NCI-H2107 treated with DMSO at 0.1 percent for 48 hours (cell line): Measurements from ENCODE around the gene ZSWIM3.

Experiments used
- DNase-seq: peaks from one replicate; lab custom pipeline; 2025; ENCODE audit not compliant: unreplicated experiment; lab: John Stamatoyannopoulos, UW

ZSWIM3 gene

GRCh38 chr20:45832619-45833018 is 24.8 kb upstream of the ZSWIM3 start:
- DNase-seq: no peak

DNA sequence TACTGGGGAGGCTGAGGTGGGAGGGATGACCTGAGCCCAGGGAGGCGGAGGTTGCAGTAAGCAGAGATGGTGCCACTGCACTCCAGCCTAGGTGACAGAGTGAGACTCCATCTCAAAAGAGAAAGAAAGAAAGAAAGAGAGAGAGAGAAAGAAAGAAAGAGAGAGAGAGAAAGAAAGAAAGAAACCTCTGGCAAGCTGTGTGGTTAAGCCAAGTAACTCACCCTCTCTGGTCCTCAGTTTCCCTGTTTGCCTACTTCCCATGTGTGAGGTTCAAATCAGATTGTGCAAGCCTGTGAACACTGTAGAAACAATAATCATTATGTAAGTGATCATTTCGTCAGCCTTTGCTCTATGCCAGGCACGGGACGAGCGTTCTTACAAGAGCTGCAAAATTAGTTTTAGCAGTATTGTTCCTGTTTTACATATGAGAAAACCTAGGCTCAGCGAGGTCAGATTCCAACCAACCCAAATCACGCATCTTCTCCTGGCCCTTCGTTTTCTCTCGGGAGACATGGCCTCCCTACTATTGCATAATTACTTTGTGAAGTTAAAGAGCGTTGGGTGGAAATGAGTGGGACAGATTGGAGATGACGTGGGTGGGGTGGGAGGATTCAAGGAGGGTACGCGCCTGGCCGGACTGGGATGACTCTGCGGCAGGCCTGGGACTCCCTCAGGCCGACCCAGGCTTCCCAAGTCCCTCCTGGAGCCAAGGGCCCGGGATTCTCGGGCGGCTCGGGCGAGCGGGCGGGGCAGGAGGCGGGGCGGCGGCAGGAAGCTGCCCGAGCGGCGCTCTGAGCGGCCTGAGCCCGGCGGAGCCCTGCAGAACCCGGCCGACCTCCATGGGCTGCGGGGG is 24.2 kb upstream of the ZSWIM3 start, which contains the start of gene SNX21:
Gene SNX21, plus strand, starts transcription at position 770 of the 853 bp plus-strand sequence. CDS start 121 bp downstream, outside the sequence.
- DNase-seq: no peak

DNA sequence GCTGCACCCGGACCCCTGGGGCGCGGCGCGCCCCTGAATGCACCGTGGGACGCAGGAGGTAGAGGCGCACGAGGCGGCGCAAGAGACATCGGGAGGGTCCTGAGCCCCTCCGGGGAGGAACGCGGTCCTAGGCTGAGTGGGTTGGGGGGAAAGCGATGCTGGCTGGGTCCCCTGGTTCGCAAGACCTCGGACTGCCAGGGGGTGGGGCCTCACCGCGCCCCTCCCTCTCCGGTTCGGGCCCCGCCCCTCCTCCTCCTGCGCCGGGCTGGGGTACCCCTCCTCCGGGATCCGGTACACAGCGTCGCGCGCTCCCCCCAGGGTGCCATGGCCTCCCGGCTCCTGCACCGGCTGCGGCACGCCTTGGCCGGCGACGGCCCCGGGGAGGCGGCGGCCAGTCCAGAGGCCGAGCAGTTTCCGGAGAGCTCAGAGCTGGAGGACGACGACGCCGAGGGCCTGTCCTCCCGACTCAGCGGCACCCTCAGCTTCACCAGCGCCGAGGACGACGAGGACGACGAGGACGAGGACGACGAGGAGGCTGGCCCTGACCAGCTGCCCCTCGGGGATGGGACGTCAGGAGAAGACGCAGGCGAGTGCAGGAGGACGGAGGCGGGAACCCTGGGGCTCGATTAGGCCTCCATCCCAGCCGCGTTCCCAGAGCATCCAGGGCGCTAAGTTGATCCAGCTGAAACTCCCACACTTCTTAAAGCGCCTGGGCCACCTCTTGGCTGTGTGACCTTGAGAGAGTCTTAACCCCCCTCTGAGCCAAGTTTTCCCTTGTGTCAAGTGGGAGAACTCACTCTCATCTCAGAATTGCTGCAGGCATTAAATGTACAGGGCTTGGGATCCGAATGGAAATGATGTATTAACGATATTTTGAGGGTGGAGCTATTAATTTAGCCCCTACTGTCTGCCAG is 23.3 kb upstream of the ZSWIM3 start:
- no peak for DNase-seq

DNA sequence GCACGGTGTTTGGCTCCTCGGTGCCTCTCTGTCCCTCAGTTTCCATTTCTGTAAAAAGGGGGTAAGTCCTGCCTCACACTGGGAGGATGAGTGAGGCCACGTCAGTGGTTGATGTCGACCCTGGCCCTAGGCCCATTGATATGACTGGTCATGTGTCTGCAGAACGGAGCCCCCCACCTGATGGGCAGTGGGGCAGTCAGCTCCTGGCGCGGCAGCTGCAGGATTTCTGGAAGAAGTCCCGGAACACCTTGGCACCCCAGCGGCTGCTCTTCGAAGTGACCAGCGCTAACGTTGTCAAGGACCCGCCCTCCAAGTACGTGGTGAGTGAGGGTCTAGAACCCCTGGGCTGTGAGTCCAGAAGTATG is 22.6 kb upstream of the ZSWIM3 start:
- no peak for DNase-seq

GRCh38 chr20:45835329-45835765 is 22.1 kb upstream of the ZSWIM3 start:
- DNase-seq: no peak

DNA sequence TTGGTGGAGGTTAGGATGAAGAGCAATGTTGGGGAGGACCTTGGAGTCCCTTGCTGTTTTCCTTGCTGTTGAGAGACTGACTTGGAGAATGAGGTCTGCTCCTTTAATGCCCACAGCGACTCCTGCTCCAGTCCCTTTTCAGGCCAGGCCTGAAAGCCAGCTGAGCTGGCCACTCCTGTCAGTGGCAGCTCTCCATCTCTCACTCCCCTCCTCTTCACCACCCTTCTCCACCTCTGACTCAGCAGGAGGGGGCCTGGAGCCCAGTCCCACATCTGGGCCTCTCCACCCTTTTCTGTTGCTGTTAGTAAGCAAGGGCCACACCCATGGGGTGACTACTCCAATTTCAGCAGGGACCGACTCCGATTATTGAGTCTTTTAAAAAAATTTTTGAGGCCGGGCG is 21.6 kb upstream of the ZSWIM3 start:
- no peak for DNase-seq

GRCh38 chr20:45836841-45837240 is 20.6 kb upstream of the ZSWIM3 start:
- DNase-seq: no peak

- DNase-seq: no peak
Measured at GRCh38 chr20:45840700-45841198, 16.7 kb upstream of the ZSWIM3 start.

GRCh38 chr20:45841407-45842129 is 15.8 kb upstream of the ZSWIM3 start:
- DNase-seq: no peak

DNA sequence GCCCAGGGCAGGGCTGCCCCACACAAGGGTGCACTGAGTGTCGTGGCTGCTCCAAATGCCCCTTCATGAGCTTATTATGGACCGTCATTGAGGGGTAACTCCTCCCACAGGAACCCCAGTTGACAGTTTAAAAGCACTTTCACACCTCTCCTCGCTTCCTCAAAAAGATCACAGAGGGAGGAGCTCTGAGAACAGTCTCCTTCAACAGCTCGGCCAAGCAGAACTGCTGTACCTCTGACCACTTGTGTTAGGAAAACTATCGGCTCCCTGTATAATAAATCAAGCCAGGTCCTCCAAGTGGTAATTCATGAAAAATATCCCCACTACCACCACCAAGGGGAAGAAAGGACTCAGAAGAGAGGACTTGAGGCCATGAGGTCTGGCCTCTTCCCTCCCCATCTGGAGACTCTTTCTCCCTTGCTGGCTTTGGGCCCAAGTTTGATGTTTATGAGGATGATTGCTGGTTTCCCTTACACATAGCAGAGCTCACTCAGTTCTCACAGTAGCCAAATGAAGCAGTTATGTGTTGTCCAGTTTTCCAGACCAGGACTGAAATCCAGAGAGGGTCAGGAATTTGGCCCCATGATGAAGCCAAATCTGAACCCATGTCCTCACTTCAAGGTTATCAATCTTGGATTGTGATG is 15.1 kb upstream of the ZSWIM3 start:
- DNase-seq: no peak

- no peak for DNase-seq
Measured at GRCh38 chr20:45843506-45843905, 13.9 kb upstream of the ZSWIM3 start.

DNA sequence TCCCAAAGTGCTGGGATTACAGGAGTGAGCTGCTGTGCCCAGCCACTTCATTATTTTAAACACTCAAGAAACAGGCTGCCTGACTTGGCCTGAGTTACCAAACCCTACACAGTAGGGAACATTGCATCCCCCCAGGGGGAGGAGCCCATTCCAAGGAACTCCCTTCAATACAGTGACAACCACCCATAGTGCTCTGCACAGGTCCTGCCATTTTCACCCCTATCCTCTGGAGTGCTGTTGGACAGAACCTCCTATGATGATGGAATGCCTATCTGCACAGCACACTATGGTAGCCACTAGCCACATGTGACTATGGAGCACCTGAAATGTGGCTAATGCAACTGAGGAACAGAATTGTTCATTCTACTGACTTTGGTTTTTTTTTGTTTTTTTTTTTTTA is 12.0 kb upstream of the ZSWIM3 start:
- DNase-seq: no peak

DNA sequence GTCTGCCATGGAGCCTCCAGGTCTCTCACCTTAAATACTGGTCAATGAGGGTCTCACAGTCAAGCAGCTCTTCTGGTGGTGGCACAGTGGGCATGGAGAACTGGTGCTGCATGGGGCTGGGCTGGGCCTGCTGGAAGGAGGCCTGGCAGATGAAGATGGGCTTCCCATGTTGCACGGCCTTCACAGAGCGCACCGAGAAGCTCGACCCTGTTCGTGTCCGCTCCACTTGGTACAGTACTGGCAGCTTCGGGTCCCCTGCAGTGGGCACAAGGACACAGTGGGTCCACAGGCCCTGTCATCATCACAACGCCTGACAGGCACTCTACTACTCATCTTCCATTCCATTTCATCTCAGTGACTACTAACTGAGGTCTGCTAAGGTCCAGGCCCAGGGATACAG is 9.0 kb upstream of the ZSWIM3 start:
- no peak for DNase-seq

DNA sequence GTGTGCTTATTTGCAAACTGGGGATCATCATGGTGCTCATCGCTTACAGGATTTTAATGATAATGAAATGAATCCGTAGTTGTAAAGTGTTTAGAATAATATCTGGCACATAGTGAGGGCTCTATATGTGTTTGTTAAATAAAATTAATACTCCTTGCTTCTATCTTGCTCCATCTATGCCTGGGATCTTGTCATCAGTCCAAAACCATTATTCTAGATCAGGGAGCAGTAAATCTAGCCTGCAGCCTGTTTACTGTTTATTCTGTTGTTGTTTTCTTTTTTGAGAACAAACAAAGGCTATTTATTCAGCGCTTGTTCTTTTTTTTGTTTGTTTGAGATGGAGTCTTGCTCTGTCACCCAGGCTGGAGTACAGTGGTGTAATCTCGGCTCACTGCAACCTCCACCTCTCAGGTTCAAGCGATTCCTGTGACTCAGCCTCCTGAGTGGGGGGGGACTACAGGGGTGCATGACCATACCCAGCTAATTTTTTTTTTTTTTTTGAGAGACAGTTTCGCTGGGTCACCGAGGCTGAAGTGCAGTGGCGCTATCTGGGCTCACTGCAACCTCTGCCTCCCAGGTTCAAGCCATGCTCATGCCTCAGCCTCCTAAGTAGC is 8.3 kb upstream of the ZSWIM3 start:
- DNase-seq: no peak

- DNase-seq: no peak
Measured at GRCh38 chr20:45850238-45850637, 7.2 kb upstream of the ZSWIM3 start.

GRCh38 chr20:45850926-45851325 is 6.5 kb upstream of the ZSWIM3 start:
- no peak for DNase-seq

DNA sequence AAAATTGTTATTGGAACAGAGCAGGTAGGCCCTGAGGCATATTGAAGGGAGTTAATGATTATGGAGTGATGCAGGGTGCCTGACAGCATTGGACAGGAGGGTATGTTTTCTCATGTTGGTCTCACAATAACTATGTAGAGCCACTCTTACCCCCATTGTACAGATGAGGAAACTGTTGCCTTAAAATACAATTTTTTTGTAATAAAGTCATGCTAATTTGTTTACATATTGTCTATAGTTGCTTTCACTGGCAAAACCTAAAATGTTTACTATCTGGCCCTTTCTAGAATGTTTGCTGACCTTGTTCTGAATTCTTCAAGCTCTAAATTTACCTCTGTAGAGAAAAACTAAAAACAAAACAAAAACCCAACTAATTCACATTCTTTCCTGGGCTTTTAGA is 5.9 kb upstream of the ZSWIM3 start:
- DNase-seq: no peak

DNA sequence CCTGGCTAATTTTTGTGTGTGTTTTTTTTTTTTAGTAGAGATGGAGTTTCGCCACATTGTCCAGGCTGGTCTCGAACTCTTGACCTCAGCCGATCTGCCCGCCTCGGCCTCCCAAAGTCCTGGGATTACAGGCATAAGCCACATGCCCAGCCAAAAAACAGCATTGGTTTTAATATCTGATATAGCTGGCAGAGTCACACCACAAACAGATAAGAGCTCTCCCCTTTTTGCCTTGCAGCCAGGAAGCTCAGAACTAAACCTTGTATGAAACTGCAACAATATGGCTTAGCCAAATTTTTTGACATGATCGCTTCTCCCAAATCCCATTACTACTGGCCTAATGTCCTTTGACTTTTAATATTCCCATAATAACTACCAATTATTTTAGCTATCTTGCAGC is 5.1 kb upstream of the ZSWIM3 start:
- DNase-seq: no peak

- DNase-seq: no peak
Measured at GRCh38 chr20:45853484-45853883, 3.9 kb upstream of the ZSWIM3 start.

GRCh38 chr20:45857882-45858216 is 435 bp downstream of the ZSWIM3 start:
- DNase-seq: no peak
